Bronchial smooth muscle cell (primary cell): Measurements from ENCODE around the gene SEMA3D. TPM values are rescaled to one million over a fixed set of nuclear protein-coding genes. Genes with fewer than 3 reads are reported as not detected.

ENCODE experiments used
- total RNA-seq: library from RNA; depleted of rRNA; stranded (reverse); fragments of >200 nt; gene quantifications from 2 replicates; pipeline ENCODE4 v1.2.1, GENCODE V29; 2014

SEMA3D gene
- 0.95 and 4.0 TPM in 2 replicates for total RNA-seq

GRCh38 chr7:85186521-85187241 is at the start of gene SEMA3D:
Gene SEMA3D (minus strand): TSS chr7:85187056. CDS start chr7:85121891, 65,165 bp downstream.

